K562 treated with DMSO at 1 percent for 12 hours (cell line): ENCODE results near the gene C20orf144. TPM values are rescaled to one million over a fixed set of nuclear protein-coding genes. Genes with fewer than 3 reads are reported as not detected.

ENCODE experiments used
- total RNA-seq: library from RNA; unstranded; fragments of 300-600 nt; gene quantifications from 2 replicates; pipeline ENCODE4 v1.2.3, GENCODE V29; 2022; ENCODE audit not compliant: insufficient read depth

Gene C20orf144
- 0.56 TPM in 1 of 2 replicates, not detected in the other for total RNA-seq

DNA sequence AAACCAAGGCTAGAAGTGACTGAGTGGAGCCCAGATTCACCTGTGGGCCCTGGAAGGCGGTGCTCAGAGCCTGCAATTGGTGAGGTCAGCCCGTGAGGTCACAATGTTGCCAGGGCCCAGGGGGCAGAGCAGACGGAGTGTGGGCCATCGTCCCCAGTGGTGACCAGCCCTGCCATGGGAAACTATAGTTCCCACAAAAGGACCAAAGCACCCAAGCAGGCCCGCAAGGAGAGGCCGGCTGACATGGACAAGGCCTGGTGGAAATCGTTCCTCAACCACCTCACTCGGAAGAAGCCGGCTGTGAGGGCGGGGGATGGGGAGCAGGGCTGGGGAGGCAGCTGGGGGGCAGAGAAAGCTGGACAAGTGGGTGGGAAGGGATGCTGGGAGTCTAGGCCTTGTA lies at the start of gene C20orf144:
C20orf144 (plus strand) TSS at position 156 of the 400 bp plus-strand sequence; CDS start at position 175, 19 bp downstream.

DNA sequence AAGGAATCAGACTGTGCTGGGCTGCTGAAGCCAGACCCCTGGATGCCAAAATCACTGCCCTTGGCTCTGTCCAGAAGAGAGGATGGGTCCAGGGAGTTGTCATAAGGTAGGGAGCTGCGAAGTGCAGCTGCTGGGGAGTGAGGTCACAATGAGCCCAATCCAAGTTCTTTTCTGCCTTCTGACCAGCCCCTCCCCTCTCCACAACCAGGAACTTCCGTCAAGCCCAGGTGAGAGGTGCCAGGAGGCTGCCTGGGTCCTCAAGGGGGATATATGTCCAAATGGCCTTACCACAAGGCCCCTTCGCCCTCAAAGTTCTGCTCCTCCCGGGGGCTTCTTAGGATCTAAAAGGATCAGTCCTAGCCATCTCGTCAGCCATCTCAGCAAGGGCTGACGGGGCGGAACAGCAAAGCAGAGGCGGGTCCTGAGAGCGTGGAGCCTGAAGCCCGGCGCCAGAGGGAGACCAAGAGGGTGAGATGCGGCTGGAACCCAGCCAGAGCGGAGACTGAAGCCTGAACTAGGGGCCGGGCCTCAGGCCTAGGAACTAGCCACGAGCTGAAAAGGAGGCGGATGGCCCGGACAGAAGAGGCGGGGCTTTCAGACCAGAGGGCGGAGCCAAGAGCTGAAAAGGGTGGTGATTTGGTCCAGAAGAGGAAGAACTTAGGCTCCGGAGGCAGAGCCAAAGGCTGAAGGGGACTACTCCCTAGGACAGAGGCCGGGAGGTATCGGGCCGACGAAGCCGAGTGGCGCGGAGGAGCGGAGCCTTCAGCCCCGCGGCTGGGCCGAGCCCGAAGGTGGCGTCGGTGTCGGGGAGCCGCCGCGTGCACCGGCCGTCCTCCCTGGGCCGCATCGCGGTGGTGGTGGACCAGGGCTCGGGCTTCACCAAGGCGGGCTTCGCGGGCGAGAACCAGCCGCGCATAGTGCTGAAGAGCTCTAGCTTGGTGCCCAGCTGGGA lies 4.4 kb downstream of the C20orf144 start, which contains the start of gene ACTL10:
ACTL10 (plus strand) TSS at position 651 of the 952 bp plus-strand sequence. CDS start 555 bp downstream, outside the sequence.

DNA sequence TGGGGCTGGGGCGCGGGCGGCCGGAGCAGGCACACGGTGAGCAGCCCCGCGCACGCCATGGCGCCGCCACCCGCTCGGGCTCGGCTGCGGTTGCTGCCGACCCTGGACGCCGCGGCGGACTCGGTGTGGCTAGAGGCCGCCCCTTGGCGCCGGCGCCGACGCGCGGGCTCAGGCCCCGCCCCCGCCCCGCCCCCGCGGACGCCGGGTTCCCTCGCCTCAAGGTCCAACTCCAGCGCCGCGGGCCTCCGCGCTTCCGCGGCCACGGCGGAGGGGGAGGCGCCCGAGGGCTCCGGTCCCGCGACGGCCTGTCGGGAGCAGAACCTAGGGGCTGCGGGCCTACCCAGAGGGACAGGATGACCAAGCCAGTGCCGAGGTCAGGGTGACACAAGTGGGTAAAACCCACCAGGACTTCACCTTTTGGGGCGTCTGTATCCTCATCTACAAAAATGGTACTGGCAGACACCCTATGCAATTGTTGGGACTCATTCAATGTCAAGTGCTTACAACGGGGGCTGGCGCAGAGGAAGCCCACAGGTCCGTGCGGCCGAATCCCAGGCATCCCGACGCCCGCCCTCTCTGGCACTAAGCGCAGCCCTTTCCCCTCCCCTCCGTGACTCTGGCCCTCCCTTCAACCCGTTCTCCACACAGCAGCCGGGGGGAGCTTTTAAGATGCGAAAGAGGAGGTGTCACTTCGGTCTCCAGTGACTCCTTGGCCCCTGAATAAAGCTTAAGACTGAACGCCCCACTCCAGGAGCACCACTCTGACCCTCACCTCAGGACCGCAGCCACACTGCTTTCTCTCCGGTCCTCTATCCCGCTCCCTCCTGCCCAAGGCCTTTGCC lies 12.4 kb downstream of the C20orf144 start, which contains the start of gene NECAB3:
NECAB3 (minus strand) TSS at position 135 of the 842 bp plus-strand sequence; CDS start at position 59, 76 bp downstream.

DNA sequence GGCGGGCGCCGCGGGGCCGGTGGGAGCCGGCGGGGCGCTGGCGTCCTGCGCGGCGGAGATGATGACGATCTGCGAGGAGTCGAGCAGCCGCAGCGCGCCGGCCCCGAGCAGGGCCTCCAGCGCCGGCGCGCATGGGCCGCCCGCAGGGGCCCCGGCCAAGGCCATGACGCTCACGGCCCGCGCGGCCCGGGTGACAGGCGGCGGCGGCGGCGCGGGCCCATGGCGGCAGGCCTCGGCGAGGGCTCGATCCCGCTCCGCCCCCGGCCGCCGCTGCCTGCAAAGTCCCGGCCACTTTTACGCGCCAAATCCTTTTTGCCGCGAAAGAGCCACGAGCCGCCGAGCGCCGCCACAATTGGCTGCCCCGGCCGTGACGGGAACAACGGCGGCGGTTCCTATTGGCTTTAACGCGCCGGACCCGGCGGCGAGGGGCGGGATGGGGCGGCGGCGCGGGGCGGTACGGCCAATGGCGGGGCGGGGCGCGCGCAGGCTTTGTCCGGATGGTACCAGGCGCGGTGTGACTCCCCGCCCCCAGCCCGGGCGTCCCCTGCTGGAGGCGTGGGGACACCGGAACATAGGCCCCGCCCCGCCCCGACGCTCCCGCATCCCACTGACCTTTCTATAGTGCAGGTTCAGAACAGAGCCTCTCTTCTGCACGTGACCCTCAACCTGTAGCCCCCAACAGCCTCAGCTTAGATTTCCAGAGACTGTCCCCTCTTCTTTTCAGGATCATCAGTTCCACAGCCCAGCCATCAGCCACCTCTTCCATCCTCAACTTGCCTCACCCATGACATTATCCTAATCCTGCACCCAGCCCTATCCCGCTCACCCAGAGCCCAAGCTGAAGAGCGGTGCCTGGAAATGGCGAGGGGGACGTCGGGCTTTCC lies 24.2 kb downstream of the C20orf144 start, which contains the start of gene E2F1:
E2F1 (minus strand) TSS at position 286 of the 884 bp plus-strand sequence; CDS start at position 165, 121 bp downstream.

Other genes starting within 250 kb of the C20orf144 start
- gene SNTA1, start 218.6 kb upstream of the C20orf144 start, total RNA-seq: 18.5 and 21.8 TPM in 2 replicates
- gene CBFA2T2, start 172.2 kb upstream of the C20orf144 start, total RNA-seq: 6.1 and 27.2 TPM in 2 replicates
- gene ACTL10, start 4.6 kb downstream of the C20orf144 start, total RNA-seq: not detected in 2 replicates
- 41.9 and 55.4 TPM in 2 replicates for gene NECAB3, start 12.1 kb downstream of the C20orf144 start, total RNA-seq
- gene E2F1, start 24.1 kb downstream of the C20orf144 start, total RNA-seq: 45.0 and 49.3 TPM in 2 replicates
- 5.8 and 14.3 TPM in 2 replicates for gene PXMP4, start 58.0 kb downstream of the C20orf144 start, total RNA-seq
- 1.8 and 3.3 TPM in 2 replicates for gene ZNF341, start 69.7 kb downstream of the C20orf144 start, total RNA-seq
- 75.4 and 76.2 TPM in 2 replicates for gene CHMP4B, start 149.0 kb downstream of the C20orf144 start, total RNA-seq